Right ventricle myocardium inferior (tissue), 1 donor: ENCODE data around the gene COMMD4. TPM values are rescaled to one million over a fixed set of nuclear protein-coding genes. Genes with fewer than 3 reads are reported as not detected.
"Not testable (repeated sequence)": the region's sequence is repeated elsewhere in the genome, so short reads cannot be mapped to it uniquely, and the experiment has no call there.

ENCODE experiments used
- ATAC-seq: fragments of 200-7000 bp; cut with Tn5 transposase; one replicate; pipeline ENCODE4 v1.9.1; 2020; ENCODE audit warnings: mild to moderate bottlenecking, moderate library complexity
- DNase-seq: peaks from one replicate; pipeline ENCODE4 v3.0.0; 2021; ENCODE audit errors: missing footprints
- intact Hi-C: fragments of 100-400 bp; cut with DNase I; formaldehyde crosslinking; loops from one replicate; pipeline ENCODE4 v1.11.0; 2022
- total RNA-seq: library from RNA; stranded (reverse); fragmentation: NEBNext Ultra II Directional; extraction: Animal tissue kit (Norgen Biotek cat#: 25700); gene quantifications from one replicate; pipeline ENCODE4 v1.2.1, GENCODE V29; 2021
- donor health status: DM: no; HTN: yes; CAD: no; lungs with severe emphysema.

The COMMD4 gene
- total RNA-seq, 1 donor from 2014 or later: 42.1 TPM

DNA sequence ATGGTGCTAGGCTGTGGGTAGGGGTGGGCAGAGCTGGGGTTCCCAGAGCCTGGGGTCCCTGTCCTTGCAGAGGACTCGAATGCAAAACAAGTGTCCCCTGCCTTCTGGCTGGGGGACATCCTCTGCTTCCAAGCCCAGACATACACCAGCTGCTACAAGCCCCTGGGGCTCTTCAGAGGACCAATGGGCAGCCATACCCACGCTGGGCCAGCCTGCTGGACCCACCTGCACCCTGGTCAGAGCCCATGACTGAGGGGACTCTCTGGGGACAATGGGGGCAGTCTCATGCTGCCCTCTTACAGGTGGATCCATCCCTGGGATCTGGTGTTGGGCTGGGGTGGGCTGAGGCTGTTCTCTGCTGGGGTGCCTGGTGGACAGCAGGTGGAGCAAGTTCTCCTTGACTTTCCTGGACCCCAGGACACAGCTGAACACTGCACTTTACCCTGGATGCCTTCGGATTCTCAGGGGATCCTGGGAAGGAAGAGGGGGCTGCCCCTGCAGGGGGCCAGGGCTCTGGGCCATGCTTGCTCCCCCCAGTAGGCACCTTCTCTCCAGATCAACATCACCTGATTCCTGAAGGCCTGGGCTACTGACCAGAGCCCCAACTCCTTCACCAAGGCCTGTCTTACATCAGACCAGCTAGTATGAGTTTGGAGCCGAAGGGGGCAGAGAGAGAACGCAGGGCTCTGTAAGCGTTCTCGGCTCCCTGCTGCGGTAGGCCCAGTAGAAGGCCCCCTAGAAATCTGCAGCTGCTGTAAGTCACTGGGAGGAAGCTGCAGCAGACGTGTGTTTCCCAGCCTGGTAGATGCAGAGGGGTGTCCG is 7.2 kb upstream of the COMMD4 start:
- intact Hi-C loops: no loop called here
- ATAC-seq (no peak), DNase-seq (no peak)

DNA sequence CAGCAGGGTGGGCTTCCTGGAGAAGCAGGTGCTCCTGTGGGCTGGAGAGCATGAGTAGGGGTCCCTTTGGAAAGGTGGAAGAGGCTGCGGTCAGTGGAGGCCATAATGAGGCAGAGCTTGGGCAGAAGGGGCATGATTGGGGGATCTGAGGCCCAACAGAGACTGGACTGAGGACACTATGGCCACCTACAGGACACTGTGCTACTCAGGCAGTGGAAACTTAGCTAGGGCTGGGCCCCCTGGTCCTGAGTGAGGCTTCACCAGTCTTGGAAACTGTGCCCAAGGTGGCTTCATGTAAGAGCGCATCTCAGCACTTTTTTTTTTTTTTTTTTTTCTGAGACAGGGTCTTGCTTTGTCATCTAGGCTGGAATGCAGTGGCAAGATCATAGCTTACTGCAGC is 6.3 kb upstream of the COMMD4 start:
- ATAC-seq (no peak), DNase-seq (no peak)
- intact Hi-C loops: no loop called here

DNA sequence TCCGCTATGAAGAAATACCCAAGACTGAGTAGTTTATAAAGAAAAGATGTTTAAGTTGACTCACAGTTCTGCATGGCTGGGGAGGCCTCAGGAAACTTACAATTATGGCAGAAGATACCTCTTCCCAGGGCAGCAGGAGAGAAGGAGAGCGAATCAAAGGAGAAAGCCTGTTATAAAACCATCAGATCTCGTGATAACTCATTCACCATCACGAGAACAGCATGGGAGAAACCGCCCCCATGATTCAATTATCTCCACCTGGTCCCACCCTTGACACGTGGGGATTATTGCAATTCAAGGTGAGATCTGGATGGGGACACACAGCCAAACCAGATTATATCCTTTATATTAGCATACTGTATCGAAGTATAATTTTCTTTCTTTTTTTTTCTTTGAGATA is 3.8 kb upstream of the COMMD4 start:
- DNase-seq, ATAC-seq, intact Hi-C loops: not testable (repeated sequence)

DNA sequence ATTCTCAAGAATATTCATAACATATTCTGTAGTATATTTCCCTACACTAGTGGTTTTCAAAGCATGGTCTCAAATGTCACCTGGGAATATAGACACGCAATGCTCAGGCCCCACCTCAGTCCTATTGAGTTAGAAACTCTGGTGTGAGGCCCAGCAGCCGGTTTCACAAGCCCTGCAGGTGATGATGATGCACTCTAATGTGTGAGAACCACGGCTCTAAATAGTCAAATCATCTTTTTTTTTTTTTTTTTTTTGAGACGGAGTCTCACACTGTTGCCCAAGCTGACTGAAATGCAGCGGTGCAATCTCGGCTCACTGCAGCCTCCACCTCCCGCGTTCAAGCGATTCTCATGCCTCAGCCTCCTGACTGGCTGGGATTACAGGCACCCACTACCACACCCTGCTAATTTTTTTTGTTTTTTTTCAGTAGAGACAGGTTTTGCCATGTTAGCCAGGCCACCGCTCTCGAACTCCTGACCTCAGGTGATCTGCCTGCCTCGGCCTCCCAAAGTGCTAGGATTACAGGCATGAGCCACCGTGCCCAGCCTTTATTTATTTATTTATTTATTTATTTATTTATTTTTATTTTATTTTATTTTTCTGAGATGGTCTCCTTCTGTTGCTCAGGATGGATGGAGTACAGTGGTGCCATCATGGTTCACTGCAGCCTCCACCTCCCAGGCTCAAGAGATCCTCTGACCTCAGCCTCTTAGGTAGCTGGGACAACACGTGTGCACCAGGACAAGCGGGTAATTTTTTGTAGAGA is 2.0 kb upstream of the COMMD4 start:
- intact Hi-C loops, ATAC-seq, DNase-seq: not testable (repeated sequence)

DNA sequence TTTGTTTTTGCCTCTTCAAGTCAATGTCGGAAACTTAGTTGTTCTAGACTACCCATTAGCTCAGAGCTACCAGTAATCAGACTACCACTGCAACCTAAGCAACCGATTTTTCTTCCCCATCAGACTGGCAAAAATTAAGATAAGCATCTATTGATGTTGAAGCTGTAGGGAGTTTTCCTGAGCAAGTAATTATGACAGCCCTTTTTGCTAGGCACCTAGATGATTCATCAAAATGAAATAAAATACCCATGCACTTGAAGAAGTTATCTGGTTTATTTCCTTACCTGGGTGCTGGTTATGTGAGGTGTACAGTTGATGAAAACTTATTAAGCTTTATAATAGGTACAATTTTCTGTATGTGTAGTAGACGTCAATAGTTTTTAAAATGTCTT is 554 bp upstream of the COMMD4 start:
- ATAC-seq: no peak
- intact Hi-C loops: no loop called here
- no peak for DNase-seq

DNA sequence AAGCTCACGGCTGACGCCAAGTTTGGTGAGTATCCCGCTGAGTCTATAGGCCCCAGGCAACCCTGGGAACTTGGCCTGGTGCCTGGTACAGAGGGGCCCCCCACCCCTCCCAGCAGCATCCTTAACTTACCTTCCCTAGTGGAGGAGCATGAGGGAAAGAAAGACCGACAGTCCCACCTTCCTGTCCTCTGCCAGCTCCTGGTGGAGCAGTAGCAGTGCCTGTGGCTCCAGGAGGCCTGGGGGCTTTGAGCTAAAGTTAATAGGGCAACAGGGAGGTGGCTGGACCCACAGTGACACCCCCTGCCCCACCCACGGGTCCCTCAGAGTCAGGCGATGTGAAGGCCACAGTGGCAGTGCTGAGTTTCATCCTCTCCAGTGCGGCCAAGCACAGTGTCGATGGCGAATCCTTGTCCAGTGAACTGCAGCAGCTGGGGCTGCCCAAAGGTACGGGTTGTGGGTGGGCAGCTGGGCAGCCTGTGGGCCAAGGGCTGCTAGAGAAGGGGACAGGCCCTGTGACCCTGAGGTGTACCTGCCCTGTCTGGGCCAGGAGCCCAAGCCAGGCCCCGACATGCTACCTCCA is 2.9 kb downstream of the COMMD4 start:
- DNase-seq: no peak
- ATAC-seq: no peak
- intact Hi-C loops: no loop called here

DNA sequence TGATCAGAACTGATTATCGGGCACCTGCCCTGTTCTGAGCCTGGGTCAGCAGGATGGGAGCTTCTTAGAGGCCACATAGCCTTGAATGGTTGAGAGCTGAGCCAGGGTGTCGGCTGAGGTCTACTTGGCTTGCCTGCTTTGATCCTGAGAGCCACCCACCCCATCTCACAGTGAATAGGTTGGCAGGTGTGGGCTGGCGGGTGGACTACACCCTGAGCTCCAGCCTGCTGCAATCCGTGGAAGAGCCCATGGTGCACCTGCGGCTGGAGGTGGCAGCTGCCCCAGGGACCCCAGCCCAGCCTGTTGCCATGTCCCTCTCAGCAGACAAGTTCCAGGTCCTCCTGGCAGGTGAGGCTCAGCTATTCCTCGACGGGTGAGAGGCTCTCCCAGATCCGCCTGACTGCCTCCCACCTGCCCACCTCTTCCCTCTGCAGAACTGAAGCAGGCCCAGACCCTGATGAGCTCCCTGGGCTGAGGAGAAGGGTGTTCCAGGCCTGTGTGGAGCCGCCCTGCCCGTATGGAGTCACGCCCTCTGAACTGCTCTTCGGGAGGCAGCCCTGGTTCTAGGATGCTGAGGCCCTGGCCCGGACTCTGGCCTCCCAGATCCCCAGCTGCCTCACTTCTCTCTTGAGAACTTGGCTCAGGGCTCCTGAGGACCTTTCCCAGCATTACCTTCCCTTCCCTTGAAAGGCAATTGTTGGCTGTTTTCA is 3.8 kb downstream of the COMMD4 start:
- ATAC-seq (no peak), DNase-seq (peak; percentile 26)
- intact Hi-C loops: no loop called here

DNA sequence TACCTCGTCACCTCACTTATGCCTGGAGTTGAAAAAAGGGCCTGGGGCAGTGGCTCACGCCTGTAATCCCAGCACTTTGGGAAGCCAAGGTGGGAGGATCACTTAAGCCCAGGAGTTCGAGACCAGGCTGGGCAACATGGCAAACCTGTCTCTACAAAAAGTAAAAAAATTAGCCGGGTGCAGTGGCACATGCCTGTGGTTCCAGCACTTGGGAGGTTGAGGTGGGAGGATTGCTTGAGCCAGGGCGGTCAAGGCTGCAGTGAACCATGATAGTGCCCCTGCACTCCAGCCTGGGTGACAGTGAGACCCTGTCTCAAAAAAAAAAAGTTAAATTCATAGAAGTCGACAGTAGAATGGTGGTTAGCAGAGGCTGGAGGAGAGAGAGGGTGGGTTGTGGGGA is 6.4 kb downstream of the COMMD4 start:
- peak; percentile 20 for DNase-seq
- intact Hi-C loops: no loop called here
- no peak for ATAC-seq

DNA sequence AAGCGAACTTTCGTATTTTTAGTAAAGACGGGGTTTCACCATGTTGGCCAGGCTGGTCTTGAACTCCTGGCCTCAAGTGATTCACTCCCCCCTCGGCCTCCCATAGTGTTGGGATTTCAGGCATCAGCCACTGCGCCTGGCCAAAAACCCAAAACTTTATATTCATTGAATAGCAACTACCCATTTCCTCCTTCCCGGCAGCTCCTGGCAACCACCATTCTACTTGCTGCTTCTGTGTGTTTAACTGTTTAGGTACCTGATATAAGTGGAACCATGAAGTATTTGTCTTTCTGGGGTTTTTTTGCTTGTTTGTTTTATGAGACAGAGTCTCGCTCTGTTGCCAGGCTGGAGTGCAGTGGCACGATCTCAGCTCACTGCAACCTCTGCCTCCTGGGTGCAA is 8.1 kb downstream of the COMMD4 start:
- peak; percentile 14 for DNase-seq

DNA sequence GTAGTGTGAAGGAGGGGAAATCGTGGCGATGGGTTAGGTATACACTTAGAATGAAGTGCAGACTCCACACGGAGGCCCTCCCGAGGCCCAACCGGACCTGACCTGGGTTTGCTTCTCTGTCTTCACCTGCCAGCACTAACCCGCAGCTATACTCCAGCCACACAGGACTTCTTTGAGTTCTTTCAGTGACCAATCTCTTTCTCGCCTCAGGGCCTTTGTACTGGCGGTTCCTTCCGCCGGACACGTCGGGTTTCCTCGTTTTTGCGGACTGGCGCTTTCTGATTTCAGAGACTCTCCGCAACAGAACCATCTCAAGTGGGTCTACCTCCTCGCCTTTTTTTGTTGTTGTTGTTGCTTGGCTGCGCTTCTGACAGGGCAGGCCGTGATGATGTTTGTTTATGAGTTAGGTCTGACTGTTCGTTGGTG is 10.9 kb downstream of the COMMD4 start, which contains the start of gene NEIL1:
Gene NEIL1 (plus strand): TSS at position 244 of the 426 bp plus-strand sequence. CDS start 1,867 bp downstream, outside the sequence.
- ATAC-seq (no peak), DNase-seq (no peak)
- intact Hi-C loops: no loop called here

More for the DNA sequence above, 8.1 kb downstream of the COMMD4 start:
- ATAC-seq, intact Hi-C loops: not testable (repeated sequence)

DNA sequence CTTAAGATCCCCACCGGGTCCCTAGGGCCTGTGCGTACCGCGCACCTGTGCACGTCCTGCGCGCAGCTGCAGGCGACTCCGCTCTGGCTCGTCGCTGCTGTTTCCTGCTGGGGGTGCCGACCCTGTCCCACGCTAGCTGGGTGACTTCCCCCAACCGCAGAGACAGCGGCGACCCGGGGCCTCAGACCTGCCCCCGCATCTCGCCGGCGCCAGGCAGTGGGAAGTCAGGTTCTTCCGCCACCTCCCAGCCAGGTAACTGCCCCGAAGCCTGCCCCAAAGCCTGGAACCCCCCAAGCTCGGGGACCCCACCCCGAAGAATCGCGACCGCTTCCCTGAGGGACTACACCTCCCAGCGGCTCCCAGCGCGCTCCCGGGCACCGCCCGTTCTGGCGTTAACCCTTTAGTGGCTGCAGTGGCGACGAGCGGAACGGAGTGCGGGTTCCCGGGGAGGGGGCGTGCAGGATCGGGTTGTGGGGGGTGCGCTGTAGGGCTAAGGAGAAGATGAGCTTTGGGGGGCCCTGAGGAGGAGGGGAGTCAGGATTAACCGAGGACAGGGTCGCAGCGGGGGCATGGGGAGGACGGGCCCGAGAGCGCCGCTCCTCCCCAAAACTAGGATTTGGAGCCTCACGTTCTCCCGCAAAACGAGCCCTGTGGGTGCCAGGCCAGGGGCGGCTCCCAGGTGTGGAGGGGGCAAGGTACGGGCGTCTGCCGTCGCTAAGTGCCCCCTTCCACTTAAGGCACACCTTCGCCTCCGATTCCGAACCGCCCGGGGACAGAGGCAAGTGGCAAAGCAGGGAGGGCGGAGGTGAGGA is 11.6 kb downstream of the COMMD4 start:
- intact Hi-C loops: no loop called here
- DNase-seq (peak; percentile 82), ATAC-seq (peak; percentile 78)

DNA sequence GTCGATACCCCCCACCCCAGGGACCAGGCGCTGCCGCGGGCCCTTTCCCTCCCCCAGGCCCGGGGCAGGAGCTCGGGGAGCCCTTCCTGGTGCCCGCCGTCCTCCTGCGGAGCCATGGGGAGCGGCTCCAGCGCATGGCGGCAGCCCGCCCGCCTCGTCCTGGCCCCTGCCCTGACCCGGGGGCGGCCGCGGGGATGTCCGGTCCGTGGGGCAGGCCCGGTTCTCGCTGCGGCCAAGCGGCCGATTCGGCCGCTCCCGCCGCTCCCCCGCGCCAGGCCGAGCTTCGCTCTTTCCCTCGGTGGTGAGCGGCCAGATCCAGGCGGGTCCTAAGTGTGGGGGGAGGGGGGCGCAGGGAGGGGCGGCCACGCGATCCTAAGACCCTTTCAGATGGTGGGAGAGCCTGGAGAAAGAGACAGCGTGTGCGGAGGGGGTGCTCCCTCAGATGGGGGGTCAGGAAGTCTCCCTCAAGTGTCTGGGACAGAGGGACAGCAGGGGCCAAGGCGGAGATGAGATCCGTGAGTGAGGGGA is 12.2 kb downstream of the COMMD4 start:
- no peak for DNase-seq

DNA sequence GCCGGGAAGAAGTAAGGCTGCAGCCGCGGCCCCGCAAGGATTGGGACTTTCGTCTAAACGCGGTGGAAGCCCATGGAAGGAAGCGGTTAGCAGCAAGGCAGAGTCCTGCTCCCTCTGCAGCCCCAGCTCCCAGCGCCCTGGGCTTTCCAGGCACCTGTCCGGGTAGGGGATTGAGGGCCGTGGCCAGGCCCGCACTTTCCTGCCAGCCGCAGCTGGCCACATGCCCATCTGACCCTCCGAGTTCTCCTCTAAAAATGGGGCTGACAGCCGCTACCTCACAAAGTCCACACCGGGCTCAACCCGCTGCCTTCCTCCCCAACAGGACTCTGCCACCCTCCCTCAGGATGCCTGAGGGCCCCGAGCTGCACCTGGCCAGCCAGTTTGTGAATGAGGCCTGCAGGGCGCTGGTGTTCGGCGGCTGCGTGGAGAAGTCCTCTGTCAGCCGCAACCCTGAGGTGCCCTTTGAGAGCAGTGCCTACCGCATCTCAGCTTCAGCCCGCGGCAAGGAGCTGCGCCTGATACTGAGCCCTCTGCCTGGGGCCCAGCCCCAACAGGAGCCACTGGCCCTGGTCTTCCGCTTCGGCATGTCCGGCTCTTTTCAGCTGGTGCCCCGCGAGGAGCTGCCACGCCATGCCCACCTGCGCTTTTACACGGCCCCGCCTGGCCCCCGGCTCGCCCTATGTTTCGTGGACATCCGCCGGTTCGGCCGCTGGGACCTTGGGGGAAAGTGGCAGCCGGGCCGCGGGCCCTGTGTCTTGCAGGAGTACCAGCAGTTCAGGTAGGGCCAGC is 12.9 kb downstream of the COMMD4 start:
- intact Hi-C loops: no loop called here

More for the DNA sequence above, 12.2 kb downstream of the COMMD4 start:
- ATAC-seq: peak; percentile 49
- intact Hi-C loops: no loop called here

DNA sequence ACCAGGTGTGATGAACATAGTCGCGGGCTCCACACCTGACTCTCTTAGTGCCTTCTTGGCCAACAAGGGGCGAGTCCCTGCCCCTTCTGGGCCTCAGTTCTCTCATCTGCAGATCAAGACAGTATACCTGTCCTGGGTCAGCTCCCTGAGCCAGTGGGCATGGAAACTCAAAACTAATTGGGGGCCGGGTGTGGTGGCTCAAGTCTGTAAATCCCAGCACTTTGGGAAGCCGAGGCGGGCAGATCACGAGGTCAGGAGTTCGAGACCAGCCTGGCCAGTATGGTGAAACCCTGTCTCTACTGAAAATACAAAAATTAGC is 13.4 kb downstream of the COMMD4 start:
- DNase-seq, ATAC-seq, intact Hi-C loops: not testable (repeated sequence)

More for the DNA sequence above, 12.9 kb downstream of the COMMD4 start:
- peak; percentile 4 for ATAC-seq
- no peak for DNase-seq

DNA sequence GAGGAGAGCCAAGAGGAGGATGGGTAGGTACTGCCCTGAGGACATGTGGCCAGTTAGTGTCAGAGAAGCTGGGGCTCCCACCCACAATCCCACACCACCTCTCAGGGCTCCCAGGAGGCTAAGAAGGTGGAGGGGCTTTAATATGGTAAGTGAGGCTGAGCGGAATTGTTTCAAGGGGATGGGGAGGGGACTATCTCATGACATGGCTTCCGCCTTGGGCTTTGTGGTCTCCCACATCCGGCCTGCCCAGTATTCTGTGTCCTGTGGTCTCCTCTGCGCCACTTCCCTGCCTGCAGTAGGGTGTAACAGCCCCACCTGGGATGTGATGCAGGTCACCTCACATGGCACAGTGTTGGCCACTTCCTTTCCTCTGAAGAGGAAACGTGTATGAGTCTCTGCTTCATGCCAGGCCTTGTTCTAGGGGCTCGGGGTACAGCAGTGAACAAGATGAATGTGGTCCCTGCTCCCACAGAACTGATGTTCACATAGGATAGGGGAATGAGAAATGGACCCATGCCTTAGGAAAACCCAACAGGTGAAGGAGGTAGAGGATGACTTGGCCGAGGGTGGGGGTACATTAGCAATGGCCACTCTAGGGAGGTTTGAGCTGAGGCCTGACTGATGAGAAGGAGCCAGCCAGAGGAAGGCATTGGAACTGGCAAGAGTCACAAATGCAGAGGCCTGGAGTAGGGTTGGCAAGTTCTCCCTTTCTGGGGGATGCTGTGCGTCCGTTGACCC is 14.2 kb downstream of the COMMD4 start:
- intact Hi-C loops: no loop called here
- no peak for ATAC-seq
- DNase-seq: no peak

DNA sequence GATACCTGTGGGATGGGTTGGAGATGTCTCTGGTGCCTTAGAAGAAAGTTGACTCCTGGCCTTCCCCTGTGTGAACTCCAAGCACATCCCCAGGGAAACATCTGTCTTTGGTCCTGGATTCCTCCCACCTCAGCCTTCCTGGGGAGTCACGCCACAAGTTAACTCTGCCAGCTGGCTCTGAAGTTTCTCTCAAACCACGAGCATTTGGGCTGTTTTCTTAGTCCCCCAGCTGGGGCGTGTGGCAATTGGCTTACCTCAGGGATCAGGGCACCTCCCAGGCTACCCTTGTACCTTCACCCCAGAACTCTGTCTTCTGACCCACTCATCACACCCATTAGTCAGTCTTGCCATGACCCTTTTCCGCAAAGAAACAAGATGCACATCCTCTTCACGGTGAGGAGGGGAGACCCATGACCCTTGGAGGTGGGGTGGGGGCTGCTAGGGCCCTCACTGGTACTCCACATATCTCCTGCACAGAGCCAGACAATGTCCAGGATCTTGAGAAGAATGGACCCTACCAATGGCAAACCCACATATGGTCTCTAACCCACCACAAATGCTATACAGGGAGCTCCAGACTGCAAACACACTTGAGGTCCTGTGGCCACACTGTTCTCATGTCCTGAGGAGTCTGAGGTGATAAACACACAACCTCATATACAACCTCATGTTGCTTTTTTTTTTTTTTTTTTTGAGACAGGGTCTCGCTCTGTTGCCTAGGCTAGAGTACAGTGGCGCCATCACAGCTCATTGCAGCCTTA is 14.9 kb downstream of the COMMD4 start:
- intact Hi-C loops: no loop called here
- ATAC-seq: no peak

More for the DNA sequence above, 14.9 kb downstream of the COMMD4 start:
- peak; percentile 32 for DNase-seq
